Prostate gland (tissue), 2 donors: ENCODE measurements around the gene BLOC1S1.

Experiments used
- POLR2AphosphoS5 ChIP-seq: sonication (generic); formaldehyde crosslinking; IDR thresholded peaks from one replicate; pipeline ENCODE4 v1.6.1; 2017; ENCODE audit warnings: antibody characterized with exemption
- TF ChIP-seq, protein P1 (sequence below), 4 experiments: fragments of 200-600 bp in 2 of 4; fragments of 450-650 bp in 2 of 4; sonication (generic) in 2 of 4; IDR thresholded peaks; 1 replicate in 3 of 4; 2 replicates in 1 of 4; pipeline ENCODE4 v1.5.1; 2016 to 2019; ENCODE audit warnings: antibody characterized with exemption in 4 of 4, mild to moderate bottlenecking in 2 of 4, moderate library complexity in 2 of 4

DNA sequence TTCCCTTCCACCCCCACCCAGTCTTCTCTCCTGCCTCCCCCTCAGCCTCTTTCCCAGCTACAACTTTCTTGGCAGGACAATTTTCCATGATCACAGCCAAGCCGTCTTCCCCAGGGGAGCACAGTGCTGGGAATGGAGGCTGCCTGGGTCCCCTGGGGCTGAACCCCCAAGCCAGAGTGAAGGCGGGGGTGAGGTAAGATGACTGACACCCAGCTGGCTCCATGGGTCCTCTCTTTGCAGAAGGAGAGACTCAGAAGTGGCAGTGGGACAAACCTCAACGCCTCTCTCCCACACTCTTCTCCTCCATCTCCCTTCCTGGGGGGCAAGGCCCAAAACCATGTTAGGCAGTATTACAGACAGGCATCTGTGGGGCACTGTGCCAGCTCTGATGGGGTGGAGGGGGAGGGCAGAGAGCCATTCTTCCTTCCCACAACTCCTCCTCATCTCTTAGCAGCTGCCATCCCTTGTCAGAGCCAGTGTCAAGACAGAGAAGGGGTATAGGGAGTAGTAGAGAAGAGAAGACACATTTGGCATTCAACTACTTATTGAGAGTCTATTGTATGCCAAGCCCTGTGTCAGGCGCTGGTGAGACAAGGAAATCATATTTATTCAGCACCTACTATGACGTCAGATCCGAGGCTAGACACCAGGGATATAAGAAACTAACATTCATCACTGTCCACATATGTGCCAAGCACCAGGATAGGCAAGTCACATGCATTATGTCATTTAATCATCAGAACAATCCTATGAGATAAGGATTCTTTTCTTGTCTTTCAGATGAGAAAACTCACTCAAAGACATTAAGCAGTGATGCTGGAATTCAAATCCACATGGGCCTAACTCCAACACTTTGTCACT lies 11.7 kb upstream of the BLOC1S1 start:
- TF ChIP-seq, protein P1, sequence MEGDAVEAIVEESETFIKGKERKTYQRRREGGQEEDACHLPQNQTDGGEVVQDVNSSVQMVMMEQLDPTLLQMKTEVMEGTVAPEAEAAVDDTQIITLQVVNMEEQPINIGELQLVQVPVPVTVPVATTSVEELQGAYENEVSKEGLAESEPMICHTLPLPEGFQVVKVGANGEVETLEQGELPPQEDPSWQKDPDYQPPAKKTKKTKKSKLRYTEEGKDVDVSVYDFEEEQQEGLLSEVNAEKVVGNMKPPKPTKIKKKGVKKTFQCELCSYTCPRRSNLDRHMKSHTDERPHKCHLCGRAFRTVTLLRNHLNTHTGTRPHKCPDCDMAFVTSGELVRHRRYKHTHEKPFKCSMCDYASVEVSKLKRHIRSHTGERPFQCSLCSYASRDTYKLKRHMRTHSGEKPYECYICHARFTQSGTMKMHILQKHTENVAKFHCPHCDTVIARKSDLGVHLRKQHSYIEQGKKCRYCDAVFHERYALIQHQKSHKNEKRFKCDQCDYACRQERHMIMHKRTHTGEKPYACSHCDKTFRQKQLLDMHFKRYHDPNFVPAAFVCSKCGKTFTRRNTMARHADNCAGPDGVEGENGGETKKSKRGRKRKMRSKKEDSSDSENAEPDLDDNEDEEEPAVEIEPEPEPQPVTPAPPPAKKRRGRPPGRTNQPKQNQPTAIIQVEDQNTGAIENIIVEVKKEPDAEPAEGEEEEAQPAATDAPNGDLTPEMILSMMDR (IDR thresholded peaks at IDR 0.05): no peak
- TF ChIP-seq POLR2AphosphoS5: no peak
